HG02885 (cell line): ENCODE data around the gene ZNF335.
A peak's percentile ranks its signal among the peaks of the same experiment; 100 is the strongest.
"Not testable (repeated sequence)": the region's sequence is repeated elsewhere in the genome, so short reads cannot be mapped to it uniquely, and the experiment has no call there.

Experiments used
- ATAC-seq: cut with Tn5 transposase; IDR thresholded peaks from one replicate; pipeline ENCODE4 v1.9.1; 2021; ENCODE audit warnings: mild to moderate bottlenecking; ENCODE audit not compliant: unreplicated experiment, poor library complexity

Gene ZNF335

GRCh38 chr20:45935416-45936046 lies 36.5 kb downstream of the ZNF335 start:
- ATAC-seq: no peak

- peak; percentile 87 for ATAC-seq
Observed at GRCh38 chr20:45934586-45935415, 37.2 kb downstream of the ZNF335 start, which contains the start of gene PCIF1. PCIF1 (plus strand) TSS chr20:45934683; CDS start chr20:45939000, 4,317 bp downstream.

DNA sequence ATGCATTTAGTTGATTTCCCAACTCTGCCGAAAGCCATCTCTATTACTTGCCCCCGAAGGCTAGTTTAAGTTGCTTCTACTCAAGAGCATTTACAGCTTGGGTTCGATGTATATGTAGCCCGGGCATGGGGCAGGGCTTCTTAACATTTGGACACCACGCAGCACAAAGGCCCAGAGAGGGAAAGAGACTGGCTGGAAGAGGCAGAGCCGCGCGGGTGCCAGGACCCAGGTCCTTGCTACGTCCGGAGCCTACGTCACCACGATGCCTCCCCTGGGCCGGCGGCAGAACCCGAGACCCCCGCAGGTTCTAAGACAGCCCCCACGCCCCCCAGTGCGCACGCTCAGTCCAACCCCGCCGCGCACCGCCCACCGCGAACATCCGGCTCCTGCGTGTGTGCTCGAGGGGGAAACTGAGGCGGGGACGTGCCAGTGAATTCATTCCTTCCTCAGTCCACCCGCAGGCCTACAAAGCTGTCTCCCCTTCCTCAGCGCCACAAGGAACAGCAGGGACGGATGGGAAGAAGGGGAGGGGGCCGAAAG lies 37.9 kb downstream of the ZNF335 start:
- peak; percentile 14 for ATAC-seq

GRCh38 chr20:45933266-45934045 lies 38.5 kb downstream of the ZNF335 start:
- no peak for ATAC-seq

DNA sequence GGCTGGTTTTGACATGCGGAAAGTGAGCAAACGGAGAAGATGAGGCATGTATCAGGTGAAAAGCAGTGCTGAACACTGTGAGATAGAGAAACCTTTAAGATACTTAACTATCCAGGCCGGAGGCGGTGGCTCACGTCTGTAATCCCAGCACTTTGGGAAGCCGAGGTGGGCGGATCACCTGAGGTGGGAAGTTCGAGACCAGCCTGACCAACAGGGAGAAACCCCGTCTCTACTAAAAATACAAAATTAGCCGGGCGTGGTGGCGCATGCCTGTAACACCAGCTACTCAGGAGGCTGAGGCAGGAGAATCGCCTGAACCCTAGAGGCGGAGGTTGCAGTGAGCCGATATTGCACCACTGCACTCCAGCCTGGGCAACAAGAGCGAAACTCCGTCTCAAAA lies 40.3 kb downstream of the ZNF335 start:
- ATAC-seq: not testable (repeated sequence)

- no peak for ATAC-seq
Observed at GRCh38 chr20:45927071-45927878, 44.7 kb downstream of the ZNF335 start.

GRCh38 chr20:45926731-45927070 lies 45.3 kb downstream of the ZNF335 start:
- no peak for ATAC-seq

DNA sequence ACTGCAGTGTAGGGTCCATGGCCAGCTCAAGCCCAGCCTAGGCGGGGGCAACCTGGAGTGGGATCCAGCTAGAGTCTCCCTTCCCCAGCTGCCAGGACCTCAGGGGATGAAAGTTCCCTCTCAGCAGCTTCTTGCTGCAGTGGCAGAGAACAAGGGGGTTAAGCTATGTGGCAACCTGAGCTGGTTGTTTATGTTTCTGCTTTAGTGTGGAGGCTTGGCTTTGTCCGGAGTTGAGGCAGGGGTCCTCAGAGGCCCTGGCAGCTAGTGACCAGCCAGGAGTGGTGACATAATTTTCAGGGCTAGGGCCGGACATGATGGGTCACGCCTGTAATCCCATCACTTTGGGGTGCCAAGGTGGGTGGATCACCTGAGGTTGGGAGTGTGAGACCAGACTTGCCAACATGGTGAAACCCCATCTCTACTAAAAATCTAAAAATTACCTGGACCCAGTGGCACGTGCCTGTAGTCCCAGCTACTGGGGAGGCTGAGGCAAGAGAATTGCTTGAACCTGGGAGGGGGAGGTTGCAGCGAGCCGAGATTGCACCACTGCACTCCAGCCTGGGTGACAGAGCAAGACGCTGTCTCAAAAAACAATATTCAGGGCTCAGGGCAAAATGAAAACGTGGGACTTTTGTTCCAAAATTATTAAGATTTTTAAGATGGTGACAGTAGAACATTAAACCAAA lies 46.0 kb downstream of the ZNF335 start:
- ATAC-seq: no peak

DNA sequence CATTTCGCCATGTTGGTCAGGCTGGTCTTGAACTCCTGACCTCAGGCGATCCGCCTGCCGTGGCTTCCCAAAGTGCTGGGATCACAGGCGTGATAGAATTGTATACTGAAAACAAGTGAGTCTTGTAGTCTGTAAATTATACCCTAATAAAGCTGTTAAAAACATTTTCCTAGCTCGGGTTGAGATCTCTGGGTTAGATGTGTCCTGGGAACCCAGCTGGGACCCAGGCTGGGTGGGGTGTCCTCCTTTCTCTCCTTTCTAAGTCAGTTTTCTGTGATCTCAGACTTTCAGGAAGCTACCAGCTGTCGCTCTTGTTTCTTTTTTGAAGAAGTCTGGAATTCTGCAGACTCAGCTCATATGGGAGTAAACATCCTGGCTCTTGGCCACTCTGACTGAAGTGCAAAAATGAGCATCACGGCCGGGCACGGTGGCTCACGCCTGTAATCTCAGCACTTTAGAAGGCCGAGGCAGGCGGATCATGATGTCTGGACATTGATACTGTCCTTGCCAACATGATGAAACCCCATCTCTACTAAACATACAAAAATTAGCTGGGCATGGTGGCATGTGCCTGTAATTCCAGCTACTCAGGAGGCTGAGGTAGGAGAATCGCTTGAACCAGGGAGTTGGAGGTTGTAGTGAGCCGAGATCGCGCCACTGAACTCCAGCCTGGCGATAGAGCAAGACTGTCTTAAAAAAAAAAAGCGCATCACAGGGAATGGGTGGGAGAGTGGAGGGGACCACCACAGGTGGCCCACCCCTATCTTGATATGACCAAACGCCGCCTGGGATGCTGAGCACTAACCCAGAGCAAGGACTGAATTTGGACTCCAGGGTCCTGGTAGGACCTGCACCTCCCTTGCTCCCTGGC lies 47.4 kb downstream of the ZNF335 start:
- ATAC-seq: no peak

- ATAC-seq: no peak
Observed at GRCh38 chr20:45921337-45922189, 50.4 kb downstream of the ZNF335 start.

- no peak for ATAC-seq
Observed at GRCh38 chr20:45920462-45921336, 51.3 kb downstream of the ZNF335 start.

DNA sequence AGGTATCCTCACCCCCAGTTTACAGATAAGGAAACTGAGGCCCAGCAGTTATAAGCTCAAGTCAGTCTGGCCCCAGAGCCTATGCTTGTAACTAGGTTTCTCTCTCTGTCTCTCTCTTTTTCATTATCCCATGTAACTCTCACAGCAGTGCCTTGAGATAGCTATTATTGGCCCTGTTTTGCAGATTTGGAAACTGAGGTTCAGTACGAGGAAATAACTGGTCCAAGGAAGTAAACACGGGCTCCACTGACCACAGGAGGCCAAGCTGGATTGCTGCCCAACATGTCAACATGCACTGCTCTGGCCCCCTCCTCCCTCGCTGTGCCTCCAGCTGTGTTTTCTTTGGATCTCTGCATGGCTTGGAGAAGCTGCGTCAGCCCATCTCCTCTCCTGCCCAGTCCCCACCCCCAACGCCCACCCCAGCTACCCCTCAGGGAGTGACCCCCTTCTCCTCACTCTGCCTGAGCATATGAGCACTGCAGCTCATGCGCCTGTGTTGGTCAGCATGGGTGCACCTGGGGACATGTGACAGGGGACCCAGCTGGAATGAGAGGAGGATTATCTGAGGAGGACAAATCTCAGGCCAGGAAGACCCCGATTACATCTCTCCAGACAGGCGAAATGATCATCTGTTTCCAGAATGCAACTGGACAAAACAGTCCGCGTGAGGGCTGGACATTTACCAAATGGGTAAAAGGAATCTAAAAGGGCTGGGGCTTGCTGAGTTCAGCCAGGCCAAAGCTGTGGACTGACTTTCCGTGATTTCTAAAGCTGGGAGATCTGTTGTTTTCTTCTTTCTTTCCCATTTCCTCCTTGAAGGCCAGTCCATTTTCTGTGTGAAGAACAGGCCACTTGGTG lies 52.2 kb downstream of the ZNF335 start:
- no peak for ATAC-seq

- ATAC-seq: no peak
Observed at GRCh38 chr20:45918779-45919537, 53.0 kb downstream of the ZNF335 start.

DNA sequence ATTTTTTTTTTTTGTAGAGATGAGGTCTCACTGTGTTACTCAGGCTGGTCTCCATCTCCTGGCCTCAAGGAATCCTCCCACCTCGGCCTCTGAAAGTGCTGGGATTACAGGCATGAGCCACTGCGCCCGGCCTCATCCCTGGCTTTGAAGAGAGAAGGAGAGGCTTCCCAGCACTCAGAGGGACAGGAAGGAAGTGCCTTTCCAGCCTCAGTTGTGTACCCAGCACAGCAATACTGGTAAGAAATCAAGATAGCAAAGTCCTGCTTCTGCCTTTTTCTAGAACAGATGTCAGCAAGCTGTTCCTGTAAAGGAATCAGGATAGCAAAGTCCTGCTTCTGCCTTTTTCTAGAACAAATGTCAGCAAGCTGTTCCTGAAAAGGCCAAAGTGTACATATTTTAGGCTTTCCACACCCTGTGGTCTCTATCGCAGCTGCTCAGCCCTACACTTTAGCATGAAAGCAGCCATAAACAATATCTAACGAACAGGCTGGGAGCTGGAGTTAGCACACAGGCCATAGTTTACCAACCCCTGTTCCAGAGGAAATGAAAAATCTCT lies 53.7 kb downstream of the ZNF335 start:
- no peak for ATAC-seq

GRCh38 chr20:45917790-45918141 lies 54.2 kb downstream of the ZNF335 start:
- no peak for ATAC-seq
